Adrenal gland (tissue), 12 donors: ENCODE measurements around the gene TTC34. TPM values are rescaled to one million over a fixed set of nuclear protein-coding genes. Genes with fewer than 3 reads are reported as not detected.

Experiments used
- DNase-seq, 7 donors: peaks; one replicate each; pipeline ENCODE4 v3.0.0-alpha.2; 2019 to 2020
- H3K27ac ChIP-seq, 5 donors: fragments of 200-600 bp; sonication (generic) in 4 of 5; 1 replicate in 3 of 5; 2 replicates in 2 of 5; pipeline versions ENCODE4 v1.5.1 to v1.8.0; 2016 to 2020; ENCODE audit warnings: mild to moderate bottlenecking in 1 of 5
- H3K27me3 ChIP-seq: fragments of 200-600 bp; 2 replicates; pipeline ENCODE4 v1.8.0; 2021
- H3K36me3 ChIP-seq, 2 donors: fragments of 200-600 bp; replicated peaks in 1 of 2; 1 replicate in 1 of 2; 2 replicates in 1 of 2; pipeline versions ENCODE4 v1.5.1 to v1.8.0; 2018 to 2022
- H3K4me1 ChIP-seq, 2 donors: fragments of 200-600 bp; replicated peaks in 1 of 2; 1 replicate in 1 of 2; 2 replicates in 1 of 2; pipeline versions ENCODE4 v1.5.1 to v1.8.0; 2018 to 2021
- H3K4me3 ChIP-seq, 4 donors: fragments of 200-600 bp; sonication (generic) in 3 of 4; one replicate each; pipeline ENCODE4 v1.5.1; 2016 to 2018
- H3K9me3 ChIP-seq, 3 donors: fragments of 200-600 bp; sonication (generic) in 1 of 3; replicated peaks in 1 of 3; 1 replicate in 2 of 3; 2 replicates in 1 of 3; pipeline versions ENCODE4 v1.5.1 to v1.8.0; 2016 to 2021
- POLR2A ChIP-seq, 2 donors: fragments of 450-650 bp; IDR thresholded peaks; one replicate each; pipeline ENCODE4 v1.6.1; 2017; ENCODE audit warnings: antibody characterized with exemption in 2 of 2, mild to moderate bottlenecking in 2 of 2, moderate library complexity in 1 of 2
- whole genome bisulfite sequencing, 4 donors: extraction: QIAGEN DNeasy Blood & Tissue Kit in 2 of 4; methylation state at CpG; one replicate each; pipeline versions ENCODE4 v1.1.5 to v1.1.7; 2013 to 2017; 5-methylcytosine and 5-hydroxymethylcytosine counted together
- intact Hi-C, 2 donors: fragments of 100-400 bp; cut with DNase I; formaldehyde crosslinking; loops; one replicate each; pipeline versions ENCODE4 v1.14.1 to v1.15.0; 2022 to 2023
- polyA plus RNA-seq, 3 donors: library from polyadenylated mRNA; stranded (reverse); fragments of 200-250 nt in 2 of 3; fragments of 350-450 nt in 1 of 3; fragmentation: Illumina TruSeq in 1 of 3; extraction: RNeasy Lipid Tissue Mini Kit (QIAGEN cat#74804) in 1 of 3; gene quantifications; one replicate each; pipeline ENCODE4 v1.2.3, GENCODE V29; 2013 to 2014
- total RNA-seq, 9 donors: library from RNA; depleted of rRNA in 4 of 9; stranded (reverse); fragments of >200 nt in 4 of 9; fragments of 120-200 nt in 1 of 9; fragmentation: NEBNext Ultra II Directional in 1 of 9; extraction: Animal tissue kit (Norgen Biotek cat#: 25700) in 1 of 9; gene quantifications; one replicate each; pipeline versions ENCODE4 v1.1.0 to v1.2.4, GENCODE V29; 2013 to 2023
- TF ChIP-seq, protein P1 (sequence below), 6 experiments: fragments of 450-650 bp in 4 of 6; fragments of 200-600 bp in 2 of 6; sonication (generic) in 1 of 6; IDR thresholded peaks; 1 replicate in 5 of 6; 2 replicates in 1 of 6; pipeline versions ENCODE4 v1.5.1 to v1.8.0; 2016 to 2021; ENCODE audit warnings: antibody characterized with exemption in 6 of 6, mild to moderate bottlenecking in 2 of 6, moderate library complexity in 1 of 6
- donor health status: healthy with polysubstance abuse.
- donor health status: Bipolar disorder and iron deficiency.
- donor health status: DM: yes; HTN: yes; CAD: no.
- donor health status: DM: no; HTN: no; CAD: no.
- donor health status: DM: no; HTN: no; CAD: no.
- donor health status: DM: yes; HTN: yes; CAD: no.

The TTC34 gene
- total and polyA plus RNA-seq, 12 donors = 0.12 to 1.9 (median 0.47) TPM

DNA sequence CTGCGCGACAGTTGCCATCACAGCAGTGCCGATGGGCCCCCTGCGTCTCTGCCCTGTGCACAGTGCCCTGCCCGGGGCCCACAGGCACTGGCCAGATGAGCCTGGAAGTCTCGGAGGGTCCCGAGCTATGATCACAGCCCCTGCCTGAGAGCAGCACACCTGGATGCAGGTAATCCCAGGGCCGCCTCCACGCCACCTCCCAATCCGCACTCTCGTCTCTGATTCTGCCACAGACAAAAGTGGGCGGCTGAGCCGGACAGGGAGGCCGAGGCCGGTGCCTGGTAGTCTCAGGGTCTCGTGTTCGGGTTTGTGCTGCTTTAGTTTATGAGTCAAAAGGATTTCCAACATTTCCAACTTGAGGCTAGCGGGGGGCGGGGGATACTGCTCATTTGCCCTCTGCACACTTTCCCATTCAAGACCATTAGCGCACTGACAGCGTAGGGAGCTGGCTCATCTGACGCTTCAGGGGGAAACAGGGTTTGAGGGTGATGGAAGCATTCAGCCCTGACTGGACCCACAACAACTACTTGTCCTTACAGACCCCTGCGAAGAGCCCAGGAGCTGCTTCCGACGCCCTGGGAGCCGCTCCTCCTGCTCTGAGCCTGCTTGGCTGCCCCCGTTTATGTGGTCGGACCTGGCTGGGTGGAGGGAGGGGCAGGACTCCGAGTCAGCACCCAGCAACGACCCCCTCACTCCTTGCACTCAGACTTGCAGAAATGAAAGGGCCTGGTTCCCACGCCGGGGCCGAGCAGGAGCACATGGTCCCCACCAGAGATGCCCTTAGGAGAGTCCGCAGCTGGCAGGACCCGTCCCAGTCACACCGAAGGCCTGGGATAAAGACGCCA lies 1.8 kb upstream of the TTC34 start:
- no peak overlapping the region for H3K27ac ChIP-seq
- WGBS, 4 donors = 84 to 88% (median 86%) methylated on average over 26 to 37 of the region's 37 CpGs
- DNase-seq = no peak
- TF ChIP-seq, protein P1, sequence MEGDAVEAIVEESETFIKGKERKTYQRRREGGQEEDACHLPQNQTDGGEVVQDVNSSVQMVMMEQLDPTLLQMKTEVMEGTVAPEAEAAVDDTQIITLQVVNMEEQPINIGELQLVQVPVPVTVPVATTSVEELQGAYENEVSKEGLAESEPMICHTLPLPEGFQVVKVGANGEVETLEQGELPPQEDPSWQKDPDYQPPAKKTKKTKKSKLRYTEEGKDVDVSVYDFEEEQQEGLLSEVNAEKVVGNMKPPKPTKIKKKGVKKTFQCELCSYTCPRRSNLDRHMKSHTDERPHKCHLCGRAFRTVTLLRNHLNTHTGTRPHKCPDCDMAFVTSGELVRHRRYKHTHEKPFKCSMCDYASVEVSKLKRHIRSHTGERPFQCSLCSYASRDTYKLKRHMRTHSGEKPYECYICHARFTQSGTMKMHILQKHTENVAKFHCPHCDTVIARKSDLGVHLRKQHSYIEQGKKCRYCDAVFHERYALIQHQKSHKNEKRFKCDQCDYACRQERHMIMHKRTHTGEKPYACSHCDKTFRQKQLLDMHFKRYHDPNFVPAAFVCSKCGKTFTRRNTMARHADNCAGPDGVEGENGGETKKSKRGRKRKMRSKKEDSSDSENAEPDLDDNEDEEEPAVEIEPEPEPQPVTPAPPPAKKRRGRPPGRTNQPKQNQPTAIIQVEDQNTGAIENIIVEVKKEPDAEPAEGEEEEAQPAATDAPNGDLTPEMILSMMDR (IDR thresholded peaks at IDR 0.05) = no peak
- TF ChIP-seq POLR2A (IDR thresholded peaks at IDR 0.05) = no peak
- H3K4me1 ChIP-seq = no peaks in the 10 kb centered on the region
- H3K27me3 ChIP-seq = peaks cover 19% of the 10 kb centered on the region
- intact Hi-C loops = no loop called here
- no peak overlapping the region for H3K4me3 ChIP-seq
- H3K9me3 ChIP-seq = no peaks in the 10 kb centered on the region
- H3K36me3 ChIP-seq = no peaks in the 10 kb centered on the region

DNA sequence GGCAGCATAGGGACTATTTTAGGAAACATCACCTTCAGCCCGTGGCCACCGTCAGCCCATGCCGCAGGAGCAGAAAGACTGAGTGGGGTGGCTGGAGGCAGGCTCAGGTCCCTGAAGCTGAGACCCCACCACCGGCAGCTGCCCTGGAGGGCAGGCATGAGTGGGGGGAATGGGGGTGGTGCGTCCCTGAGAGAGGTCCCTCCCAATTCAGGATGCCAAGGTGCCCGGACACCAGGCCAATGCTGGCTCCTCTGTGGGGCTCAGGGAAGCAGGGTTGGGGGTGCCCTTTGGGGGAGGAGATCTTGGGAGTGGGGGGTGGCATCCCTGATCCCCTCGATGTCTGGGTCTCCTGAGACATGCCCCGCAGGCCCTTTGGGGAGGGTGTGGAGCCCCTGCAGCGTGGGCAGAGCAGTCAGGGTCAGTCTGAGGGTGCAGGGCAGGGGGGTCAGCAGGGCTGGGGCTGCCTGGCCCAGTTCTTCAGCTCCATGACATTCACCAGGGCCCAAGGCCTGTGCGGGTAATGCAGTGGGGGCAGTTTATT lies 998 bp upstream of the TTC34 start:
- DNase-seq = no peak
- Histone ChIP-seq H3K4me3 (no peak overlapping the region), H3K9me3 (no peaks in the 10 kb centered on the region), H3K27ac (no peak overlapping the region), H3K27me3 (peaks cover 19% of the 10 kb centered on the region), H3K36me3 (no peaks in the 10 kb centered on the region), H3K4me1 (no peaks in the 10 kb centered on the region)
- TF ChIP-seq, protein P1 (IDR thresholded peaks at IDR 0.05) = no peak
- no peak for TF ChIP-seq POLR2A (IDR thresholded peaks at IDR 0.05)
- 78 to 95% (median 83%) methylated on average over 1 to 10 of the region's 10 CpGs for WGBS, 4 donors
- intact Hi-C loops = no loop called here

DNA sequence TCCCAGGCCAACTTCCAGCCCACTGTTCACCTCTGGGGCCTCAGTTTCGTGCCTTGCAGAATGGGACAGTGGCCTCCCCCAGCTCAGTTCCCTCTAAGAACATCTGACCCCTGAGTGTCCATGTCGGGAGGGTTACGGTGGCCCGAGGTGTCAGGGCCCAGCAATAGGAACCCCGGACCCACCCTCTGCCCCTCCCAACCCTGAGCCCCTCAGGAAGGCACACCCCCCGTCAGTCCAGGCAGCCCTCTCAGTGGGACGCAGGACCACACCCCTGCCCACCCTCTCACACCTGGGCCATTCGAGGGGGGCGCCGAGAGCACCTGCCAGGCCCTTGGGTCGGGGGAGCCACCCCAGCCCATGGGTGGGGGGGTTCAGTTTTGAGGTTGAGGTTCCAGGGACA lies 447 bp downstream of the TTC34 start:
- Histone ChIP-seq H3K4me1 (no peaks in the 10 kb centered on the region), H3K27ac (no peak overlapping the region), H3K36me3 (no peaks in the 10 kb centered on the region), H3K9me3 (no peaks in the 10 kb centered on the region), H3K4me3 (no peak overlapping the region), H3K27me3 (peaks cover 19% of the 10 kb centered on the region)
- DNase-seq = no peak
- WGBS, 4 donors = 58 to 86% (median 70%) methylated on average over 1 to 11 of the region's 11 CpGs
- no peak for TF ChIP-seq POLR2A (IDR thresholded peaks at IDR 0.05)
- TF ChIP-seq, protein P1 (IDR thresholded peaks at IDR 0.05) = no peak
- intact Hi-C loops = no loop called here

DNA sequence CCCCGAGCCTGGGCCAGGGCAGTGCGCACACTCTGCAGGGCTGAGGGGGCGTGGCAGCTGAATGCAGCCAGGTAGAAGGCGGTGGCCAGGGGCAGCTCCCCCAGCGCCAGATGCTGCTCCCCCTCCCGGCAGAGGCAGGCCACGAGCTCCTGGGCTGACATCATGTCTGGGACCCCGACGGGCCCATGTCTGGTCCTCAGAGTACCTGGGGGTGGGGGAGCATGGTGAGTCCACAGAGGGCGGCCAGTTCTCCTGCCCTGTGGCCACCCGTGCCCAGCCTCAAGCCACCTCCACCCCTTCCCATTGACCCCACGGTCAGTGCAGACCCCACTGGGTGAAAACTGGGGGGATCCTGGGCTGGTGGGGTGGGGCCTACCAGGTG lies 838 bp downstream of the TTC34 start:
- WGBS, 4 donors = 60 to 72% (median 71%) methylated on average over 6 to 12 of the region's 12 CpGs; no CpG with 5 or more reads in 1 of the 4 donors
- intact Hi-C loops = no loop called here
- Histone ChIP-seq H3K9me3 (no peaks in the 10 kb centered on the region), H3K4me1 (no peaks in the 10 kb centered on the region), H3K36me3 (no peaks in the 10 kb centered on the region), H3K27me3 (peaks cover 19% of the 10 kb centered on the region), H3K4me3 (no peak overlapping the region), H3K27ac (no peak overlapping the region)
- TF ChIP-seq POLR2A (IDR thresholded peaks at IDR 0.05) = no peak
- TF ChIP-seq, protein P1 (IDR thresholded peaks at IDR 0.05) = no peak
- no peak for DNase-seq
